SIG-M5 treated with dmso at 0.1 percent for 504 hours (cell line): ENCODE data around the gene FAM240A.

Experiments used
- DNase-seq: peaks from one replicate; lab custom pipeline; 2025; ENCODE audit not compliant: unreplicated experiment; lab: John Stamatoyannopoulos, UW

The FAM240A gene

DNA sequence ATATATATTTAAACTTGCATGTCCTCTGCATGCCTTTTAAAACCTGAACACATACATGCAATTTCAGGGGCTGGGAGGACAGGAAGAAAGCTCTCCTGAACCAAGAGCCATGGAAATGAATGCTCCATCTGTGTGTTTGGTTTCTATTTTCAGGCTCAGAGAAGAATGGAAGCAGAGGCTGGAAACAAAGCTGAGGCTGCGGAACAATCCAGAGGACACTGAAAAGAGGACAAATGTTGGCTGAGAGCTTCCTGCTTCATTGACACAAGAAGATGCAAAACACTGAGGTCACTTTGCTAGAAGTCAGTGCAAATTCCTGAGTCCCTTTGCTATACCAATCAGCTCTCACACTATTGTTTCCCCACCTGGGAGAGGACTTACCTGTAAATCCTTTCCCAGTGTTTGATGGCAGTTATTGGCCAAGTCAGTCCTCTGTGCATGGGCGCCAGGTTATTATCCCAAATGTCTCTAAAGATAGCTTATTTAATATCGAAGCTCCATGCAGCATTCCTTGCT lies 12.7 kb downstream of the FAM240A start:
- DNase-seq = no peak

DNA sequence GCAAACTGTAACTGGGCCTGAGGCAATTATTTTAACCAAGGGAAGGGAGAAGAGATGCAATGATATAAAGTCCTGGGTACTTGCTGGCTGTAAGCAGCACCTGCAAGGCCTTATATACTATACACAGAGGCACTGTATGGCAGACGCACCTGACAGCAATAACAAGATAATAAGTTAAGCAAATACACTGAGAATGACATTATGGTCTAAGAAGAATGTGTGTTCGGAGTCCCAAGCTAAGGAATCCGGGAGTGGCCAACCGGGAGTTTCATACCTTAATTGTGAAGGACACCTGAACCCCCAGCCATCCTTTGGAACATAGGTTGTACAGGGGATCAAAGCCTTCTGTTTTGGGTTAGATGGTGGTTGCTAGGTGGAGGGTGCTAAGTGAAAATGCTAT lies 13.7 kb downstream of the FAM240A start:
- DNase-seq = no peak

DNA sequence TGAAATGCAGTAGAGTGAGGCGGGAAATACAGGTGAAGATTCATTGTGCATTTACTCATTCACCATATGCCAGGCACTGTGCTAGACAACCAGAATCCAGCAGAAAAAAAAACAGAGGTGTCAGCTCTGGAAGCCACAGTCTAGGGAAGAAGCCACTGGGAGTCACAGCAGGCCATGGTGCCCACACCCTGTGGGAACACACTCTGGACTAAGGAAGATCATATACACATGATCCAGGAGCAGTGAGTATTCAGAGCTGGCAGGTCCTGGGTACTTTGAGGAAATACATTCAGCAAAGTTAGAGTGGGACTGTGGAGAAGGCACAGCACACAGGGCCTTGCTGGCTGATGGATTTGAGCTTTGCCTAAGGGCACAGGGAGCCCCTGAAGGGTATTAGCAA lies 14.8 kb downstream of the FAM240A start:
- no peak for DNase-seq

- DNase-seq = no peak
Measured at GRCh38 chr3:46628901-46629369, 16.6 kb downstream of the FAM240A start.

GRCh38 chr3:46629551-46630517 lies 17.5 kb downstream of the FAM240A start:
- peak; percentile 67 for DNase-seq

- DNase-seq = no peak
Measured at GRCh38 chr3:46632792-46633191, 20.5 kb downstream of the FAM240A start.

DNA sequence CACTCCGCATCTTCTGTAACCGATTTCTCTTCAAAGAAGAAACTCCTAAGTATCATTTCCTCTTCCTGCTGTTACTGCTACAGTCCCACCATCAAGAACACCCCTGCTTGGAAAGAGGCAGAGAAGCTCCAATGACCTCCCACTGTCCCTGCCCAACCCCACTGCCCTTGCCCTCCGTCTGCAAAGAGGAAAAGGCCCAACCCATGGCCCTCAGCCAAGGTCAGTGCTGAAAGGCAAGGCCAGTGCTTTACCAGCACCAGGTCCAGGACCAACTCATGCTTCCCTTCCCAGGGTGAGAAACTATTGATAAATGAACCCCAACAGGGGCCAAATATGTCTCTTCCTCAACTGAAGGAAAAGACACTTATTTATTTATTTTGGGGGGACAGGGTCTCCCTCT lies 22.5 kb downstream of the FAM240A start:
- no peak for DNase-seq

DNA sequence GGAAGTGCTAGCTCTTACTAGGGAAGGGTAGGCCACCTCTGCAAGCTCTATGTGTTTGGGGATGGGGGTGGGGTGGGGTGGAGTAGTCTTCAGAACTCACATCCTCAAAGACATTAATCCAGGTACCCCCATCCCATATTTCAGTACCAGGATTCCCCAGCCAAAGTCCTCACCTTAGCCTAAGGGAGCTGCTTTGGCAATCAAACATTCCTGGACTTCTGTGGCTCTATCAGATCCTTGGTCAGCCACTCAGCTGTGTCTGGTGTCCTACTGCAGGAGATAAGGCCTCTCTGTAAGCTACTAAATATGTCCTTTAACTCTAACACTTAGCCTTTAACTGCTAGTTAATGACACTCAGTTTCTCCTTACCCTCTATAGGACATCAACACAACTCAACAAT lies 26.9 kb downstream of the FAM240A start:
- DNase-seq = no peak

DNA sequence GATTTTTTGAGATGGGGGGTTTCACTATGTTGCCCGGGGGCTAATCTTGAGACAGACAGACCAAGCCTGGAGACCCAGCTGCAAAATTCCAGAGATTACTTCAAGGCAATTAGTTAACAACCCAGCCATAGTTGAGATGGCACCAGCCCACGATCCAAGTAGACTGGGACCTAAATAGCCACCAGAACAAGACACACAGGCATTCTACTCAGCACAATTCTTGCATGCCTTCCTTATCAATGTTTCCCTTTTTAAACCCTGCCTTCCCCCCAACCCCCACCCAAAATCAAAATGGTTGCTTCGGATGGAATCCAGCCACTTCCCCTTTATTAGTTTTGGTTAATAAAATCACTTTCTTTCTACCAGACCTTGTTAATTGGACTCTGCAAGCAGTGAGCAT lies 28.6 kb downstream of the FAM240A start:
- no peak for DNase-seq

- peak; percentile 58 for DNase-seq
Measured at GRCh38 chr3:46642971-46643370, 30.6 kb downstream of the FAM240A start.

DNA sequence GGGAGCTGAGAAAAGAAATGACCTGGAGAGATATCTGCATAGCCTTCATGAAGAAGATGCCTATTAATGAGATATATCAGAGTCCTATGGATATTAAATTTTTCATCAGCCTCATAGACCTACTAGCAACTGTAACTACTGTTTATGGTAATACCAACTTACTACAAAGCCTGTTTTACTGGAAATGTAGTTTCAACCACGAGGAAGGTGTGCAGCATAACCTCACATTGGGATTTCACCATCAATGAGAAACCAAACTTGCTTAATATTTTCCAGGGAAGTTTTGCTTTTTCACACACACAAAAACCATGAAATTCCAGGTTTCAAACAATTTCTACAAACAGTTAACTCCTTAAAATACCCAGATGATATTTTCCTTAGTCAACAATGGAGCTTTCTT lies 31.4 kb downstream of the FAM240A start:
- no peak for DNase-seq

GRCh38 chr3:46646700-46647099 lies 34.4 kb downstream of the FAM240A start:
- no peak for DNase-seq

DNA sequence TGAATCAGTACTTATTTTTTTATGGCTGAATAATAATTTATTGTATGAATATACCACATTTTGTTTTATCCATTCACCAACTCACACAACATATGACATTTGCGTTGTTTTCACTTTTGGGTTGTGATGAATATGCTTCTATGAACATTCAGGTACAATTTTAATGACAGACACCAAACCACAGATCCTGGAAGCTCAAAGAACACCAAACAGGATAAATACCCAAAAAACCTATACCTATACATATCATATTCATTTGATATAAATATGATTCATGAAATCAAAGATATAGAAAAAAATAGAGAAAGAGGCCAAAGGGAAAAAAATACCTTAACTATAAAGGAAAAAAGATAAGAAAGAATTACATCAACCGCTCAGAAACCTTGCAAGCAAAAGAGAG lies 35.8 kb downstream of the FAM240A start:
- DNase-seq = no peak

DNA sequence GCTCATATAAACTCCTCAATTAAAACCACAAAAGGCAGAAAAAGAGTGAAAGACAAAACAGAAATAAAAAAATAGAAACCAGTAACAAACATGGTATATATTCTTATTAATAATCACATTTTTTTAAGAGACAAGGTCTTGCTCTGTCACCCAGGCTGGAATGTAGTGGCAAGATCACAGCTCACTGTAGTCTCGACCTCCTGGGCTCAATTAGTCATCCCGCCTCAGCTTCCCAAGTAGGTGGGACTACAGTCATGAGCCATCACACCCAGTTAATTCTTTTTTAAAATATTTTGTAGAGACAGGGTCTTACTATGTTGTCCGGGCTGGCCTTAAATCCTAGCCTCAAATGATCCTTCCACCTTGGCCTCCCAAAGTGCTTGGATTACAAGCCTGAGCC lies 37.1 kb downstream of the FAM240A start:
- no peak for DNase-seq

DNA sequence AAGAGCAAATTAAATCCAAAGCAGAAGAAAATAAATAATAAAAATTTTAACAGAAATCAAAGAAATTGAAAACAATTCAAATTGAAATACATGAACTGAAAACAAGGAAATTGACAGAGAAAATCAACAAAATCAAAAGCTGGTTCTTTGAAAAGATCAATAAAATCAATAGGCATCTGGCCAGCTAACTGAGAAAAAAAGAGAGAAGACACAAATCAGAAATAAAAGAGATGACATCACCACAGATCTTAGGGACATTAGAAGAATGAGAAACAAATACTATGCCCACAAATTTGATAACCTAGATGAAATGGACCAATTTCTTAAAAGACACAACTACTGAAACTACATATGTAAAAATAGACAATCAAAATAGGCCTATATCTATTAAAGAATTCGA lies 38.8 kb downstream of the FAM240A start:
- no peak for DNase-seq

GRCh38 chr3:46655271-46655670 lies 42.9 kb downstream of the FAM240A start:
- DNase-seq = no peak

GRCh38 chr3:46656778-46657556 lies 44.6 kb downstream of the FAM240A start:
- DNase-seq = no peak

DNA sequence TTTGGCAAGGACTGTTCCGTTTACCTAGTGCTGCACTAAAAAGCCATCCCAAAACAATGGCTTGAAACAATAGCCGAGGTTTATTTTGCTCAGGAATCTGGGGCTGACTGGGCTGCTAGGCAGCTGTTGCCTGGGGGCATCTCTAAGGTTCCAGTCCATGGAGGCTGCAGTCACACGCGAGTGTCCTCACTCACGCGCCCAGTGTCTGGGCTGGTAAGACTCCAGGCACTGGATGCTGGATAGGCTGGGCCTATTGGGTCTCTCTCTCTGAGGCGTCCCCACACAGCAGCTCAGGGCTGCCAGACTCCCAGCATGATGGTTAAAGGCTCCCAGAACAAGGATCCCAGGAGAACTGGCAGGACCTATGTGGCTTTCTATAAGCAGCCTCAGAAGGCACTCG lies 47.0 kb downstream of the FAM240A start:
- no peak for DNase-seq

DNA sequence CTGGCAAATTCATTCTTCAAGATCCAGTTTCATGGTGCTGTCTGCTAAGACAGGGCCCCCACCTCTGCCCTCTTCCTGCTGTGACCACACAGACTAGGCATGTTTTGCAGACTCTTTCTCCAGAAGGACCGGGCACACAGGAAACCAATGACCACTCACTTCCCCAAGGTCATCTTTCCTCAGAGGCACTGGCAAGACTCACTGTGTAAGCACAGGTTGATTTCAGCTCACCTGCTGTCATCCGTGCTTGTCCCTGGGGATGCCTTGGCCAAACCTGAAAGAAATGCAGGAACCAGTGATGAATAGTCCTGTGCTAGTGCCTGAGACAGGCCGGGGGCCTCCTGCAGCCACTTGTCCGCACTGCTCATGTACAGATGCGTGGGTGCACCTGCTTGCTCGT lies 47.7 kb downstream of the FAM240A start:
- DNase-seq = no peak

GRCh38 chr3:46660543-46661523 lies 48.5 kb downstream of the FAM240A start:
- DNase-seq = no peak
